Stimulated activated CD4-positive, alpha-beta T cell treated with anti-CD3 and anti-CD28 coated beads, TNF-alpha, amount 100 ng/mL, for 4 hours (primary cell): ENCODE data around the gene ATAD1.
A peak's percentile ranks its signal among the peaks of the same experiment; 100 is the strongest.
"Not testable (repeated sequence)": the region's sequence is repeated elsewhere in the genome, so short reads cannot be mapped to it uniquely, and the experiment has no call there.

Experiments used
- DNase-seq, 3 experiments: peaks; one replicate each; pipeline ENCODE4 v3.0.0-alpha.2; 2020; ENCODE audit warnings: low read depth in 3 of 3

Gene ATAD1

DNA sequence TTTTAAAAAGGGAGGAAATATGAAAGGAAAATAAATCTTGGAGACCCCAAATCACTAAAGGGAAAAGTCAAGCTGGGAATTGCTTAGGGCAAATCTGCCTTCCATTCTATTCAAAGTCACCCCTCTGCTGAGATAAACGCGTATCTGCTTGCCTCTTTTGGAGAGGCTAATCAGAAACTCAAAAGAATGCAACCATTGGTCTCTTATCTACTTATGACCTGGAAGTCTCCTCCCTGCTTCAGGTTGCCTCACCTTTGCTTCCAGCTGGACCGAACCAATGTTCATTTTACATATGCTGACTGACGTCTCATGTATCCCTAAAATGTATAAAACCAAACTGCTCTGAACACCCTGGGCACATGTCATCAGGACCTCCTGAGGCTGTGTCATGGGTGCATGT is 14.7 kb downstream of the ATAD1 start:
- DNase-seq = no peak

DNA sequence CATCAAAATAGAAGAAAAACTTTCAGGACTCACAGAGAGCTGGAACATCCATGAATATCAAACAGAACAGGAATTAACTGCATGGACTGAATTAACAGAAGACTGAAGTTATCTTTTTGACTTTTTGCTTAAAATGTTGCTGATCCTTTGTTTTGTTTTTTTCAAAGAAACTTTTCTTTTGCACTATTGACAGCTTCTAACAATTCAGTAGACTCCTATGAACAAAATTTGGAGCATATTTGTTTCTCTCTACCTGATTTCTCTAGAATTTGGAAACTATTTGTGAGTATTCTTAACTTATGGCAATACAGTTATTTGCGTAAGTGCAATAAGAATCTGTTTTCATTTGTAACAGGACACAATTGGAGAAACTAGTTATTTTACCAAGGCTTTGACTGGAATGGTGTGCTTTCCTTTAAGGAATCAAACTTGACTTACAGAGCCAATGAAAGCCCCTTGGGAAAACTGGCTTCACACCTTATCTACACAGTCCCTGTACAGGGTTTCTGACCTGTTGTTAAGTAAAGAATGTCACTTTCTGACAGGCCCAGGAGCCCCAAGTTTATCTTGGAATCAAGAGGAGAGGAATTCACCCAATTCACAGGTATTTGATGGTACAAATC is 16.1 kb downstream of the ATAD1 start:
- DNase-seq = not testable (repeated sequence)

DNA sequence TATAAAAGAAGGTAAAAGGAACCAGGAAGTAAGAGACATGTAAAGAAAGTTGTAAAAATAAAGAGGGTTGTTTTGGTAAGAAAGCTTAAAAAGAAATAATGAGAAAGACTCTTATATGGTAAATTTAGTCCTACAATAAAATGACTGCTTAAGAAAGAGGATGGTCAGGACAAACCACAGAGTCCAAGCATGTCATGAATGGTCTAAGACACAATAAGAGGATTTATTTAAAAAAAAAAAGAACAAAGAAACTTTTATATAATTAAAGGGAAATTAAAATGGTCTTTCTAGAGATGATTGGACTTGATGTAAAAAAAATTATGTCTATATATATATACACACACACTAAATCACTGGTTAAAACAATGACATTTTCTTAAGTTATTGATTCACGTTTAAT is 18.2 kb downstream of the ATAD1 start:
- DNase-seq = no peak

DNA sequence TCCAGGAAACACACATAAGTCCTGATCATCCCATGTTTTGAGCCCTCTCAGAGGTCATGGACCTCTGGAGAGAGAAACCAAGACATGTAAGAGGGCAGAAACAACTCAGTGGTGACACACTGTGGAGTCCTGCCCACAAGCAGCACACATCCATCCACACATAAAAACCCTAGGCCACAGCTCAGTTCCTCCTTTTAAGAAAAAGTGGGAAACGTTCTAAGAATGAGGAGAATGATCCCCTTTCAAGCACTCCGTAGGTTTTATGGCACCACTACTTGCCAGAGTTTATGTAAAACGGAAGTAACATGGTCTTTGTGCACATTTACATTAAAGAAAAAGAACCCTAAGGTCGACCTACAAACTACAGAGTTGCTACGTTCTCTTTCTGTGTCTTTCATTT is 19.9 kb downstream of the ATAD1 start:
- no peak for DNase-seq

DNA sequence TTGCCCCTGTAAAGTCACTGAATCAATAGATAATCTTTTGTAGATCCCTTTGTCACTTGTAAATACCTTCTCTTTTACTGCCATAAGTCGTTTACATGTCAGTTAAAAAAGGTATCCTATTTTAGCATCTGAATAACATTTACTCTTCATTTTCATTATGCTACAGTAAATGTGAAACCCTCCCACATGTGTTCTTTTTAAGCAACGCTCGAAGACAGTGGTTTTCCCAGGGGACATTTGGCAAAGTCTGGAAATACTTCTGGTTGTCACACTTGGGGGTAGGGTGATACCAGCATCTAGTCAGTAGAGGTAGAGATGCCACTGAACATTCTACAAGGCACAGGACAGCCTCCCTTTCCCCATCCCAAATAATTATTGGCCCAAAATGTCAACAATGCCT is 23.7 kb downstream of the ATAD1 start:
- DNase-seq = no peak

DNA sequence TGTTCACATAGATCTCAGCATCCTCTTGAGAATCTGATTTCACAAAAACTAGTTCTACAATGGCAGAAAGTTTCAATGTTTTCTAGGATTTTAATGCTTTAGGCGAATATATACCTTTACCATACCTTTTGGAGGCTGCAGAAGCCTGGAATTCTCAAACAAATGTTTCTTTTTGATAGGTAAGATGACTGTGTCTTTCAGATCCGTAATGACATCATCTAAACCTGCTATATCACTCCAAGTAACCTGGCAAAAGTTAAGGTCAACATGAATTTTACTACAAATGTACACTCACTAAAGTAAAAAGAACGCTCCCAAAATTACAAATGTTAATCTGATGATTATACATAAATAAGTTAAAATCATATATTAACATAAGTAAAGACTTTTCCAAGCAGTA is 27.8 kb downstream of the ATAD1 start:
- DNase-seq = no peak

DNA sequence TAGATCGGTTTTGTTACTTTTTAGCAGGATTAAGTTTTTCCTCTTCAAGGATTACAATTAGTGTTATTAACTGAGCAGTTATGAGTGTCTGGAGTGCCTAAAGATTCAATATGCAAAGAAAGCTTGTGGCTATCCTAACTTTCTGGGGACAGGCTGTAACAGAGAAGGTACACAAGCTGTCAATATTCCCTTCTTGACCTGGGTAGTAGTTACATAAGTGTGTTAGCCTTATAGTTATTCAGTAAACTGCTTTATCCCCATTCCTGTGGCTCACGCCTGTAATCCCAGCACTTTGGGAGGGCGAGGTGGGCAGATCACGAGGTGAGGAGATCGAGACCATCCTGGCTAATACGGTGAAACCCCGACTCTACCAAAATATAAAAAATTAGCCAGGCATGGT is 31.6 kb downstream of the ATAD1 start:
- DNase-seq = no peak

DNA sequence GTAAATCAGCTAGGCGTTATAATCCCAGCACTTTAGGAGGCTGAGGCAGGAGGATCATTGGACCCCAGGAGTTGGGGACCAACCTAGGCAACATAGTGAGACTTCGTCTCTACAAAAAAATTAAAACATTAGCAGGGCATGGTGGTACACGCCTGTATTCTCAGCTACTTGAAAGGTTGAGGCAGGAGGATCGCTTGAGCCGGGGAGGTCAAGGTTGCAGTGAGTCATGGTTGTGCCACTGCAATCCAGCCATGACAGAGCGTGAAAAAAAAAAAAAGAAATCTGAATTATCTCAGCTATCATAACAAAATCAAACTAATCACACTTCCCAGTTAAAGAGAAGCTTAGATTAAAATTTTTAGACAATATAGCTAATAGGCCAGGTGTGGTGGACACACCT is 35.3 kb downstream of the ATAD1 start:
- no peak for DNase-seq

DNA sequence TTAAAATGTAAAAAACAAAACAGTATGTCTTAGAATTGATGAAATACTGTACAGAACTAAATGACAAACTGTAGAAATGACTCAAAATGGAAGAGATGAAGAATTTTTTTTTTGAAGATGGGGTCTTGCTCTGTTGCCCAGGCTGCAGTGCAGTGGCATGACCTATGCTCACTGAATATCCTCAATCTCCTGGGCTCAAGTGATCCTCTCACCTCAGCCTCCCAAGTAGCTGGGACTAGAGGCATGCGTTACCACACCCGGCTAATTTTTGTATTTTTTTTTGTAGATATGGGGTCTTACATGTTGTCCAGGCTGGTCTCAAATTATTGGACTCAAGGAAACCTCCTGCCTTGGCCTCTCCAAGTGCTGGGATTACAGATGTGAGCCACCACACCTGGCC is 36.5 kb downstream of the ATAD1 start:
- no peak for DNase-seq

DNA sequence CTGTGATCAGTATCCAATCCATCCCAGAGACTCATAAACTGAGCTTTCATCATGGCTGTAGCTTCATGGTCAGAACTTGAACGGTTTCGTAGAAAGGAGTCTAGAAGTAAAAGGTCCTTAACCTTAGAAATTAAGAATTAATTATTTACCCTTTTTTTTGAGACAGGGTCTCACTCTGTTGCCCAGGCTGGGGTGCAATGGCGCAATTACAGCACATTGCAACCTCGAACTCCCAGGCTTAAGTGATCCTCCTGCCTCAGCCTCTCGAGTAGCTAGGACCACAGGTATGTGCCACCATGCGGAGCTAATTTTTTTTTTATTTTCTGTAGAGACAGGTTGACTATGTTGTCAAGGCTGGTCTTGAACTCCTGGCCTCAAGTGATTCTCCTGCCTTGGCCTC is 41.7 kb downstream of the ATAD1 start:
- DNase-seq = no peak

DNA sequence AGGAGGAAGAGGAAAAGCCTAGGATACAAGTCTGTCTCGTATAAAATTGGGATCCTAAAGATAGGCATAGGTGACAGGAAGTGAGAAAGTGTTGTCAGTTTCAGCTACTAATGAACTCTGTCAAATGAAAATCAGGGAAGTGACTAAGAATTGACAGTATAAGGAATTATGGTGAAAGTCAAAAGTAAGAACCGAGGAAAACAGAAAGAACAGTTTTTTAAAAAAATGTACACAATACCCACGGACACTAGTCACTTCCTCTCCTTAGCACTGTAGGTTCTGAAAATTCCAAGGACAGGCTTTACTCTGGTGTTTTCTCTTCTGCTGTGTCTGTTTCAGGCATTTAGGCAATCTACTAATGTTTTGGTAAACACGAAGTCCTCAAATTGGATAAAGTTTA is 42.3 kb downstream of the ATAD1 start:
- DNase-seq = no peak

DNA sequence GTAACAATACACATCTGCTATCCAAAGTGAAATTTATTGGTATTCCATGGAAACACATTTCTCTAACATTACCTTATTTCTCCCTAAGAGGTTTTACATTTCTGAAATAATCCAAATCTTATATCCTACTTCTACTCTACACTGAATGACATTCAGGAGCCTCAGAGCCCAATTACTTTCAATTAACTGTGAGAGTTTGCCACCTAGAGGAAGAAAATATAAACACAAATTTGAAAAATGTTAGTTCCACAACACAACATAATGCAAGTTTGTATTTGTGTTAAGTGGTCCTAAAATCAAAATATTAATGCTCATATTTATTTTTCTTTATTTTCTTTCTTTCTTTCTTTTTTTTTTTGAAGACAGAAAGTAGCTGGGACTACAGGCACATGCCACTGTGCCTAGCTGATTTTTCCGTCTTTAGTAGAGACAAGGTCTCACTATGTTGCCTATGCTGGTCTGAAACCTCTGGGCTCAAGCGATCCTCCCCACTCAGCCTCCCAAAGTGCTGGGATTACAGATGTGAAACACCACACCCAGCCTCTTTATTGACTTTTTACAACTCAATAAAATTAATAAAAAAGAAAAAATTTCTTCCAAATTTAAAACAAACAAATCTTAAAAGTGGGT is 46.0 kb downstream of the ATAD1 start:
- DNase-seq = no peak

DNA sequence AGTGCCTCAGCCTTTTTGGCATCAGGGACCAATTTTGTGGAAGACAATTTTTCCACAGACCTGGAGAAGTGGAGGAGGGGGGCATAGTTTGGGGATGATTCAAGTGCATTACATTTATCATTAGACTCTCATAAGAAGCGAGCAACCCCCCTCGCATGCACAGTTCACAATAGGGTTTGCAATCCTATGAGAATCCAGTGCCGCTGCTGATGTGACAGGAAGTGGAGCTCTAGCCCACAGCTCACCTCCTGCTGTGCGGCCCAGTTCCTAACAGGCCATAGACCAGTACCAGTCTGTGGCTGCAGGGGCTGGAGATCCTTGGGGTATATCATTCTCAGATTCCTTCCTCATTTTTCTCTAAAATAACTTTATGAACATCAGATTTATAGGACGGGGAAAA is 50.8 kb downstream of the ATAD1 start:
- no peak for DNase-seq

DNA sequence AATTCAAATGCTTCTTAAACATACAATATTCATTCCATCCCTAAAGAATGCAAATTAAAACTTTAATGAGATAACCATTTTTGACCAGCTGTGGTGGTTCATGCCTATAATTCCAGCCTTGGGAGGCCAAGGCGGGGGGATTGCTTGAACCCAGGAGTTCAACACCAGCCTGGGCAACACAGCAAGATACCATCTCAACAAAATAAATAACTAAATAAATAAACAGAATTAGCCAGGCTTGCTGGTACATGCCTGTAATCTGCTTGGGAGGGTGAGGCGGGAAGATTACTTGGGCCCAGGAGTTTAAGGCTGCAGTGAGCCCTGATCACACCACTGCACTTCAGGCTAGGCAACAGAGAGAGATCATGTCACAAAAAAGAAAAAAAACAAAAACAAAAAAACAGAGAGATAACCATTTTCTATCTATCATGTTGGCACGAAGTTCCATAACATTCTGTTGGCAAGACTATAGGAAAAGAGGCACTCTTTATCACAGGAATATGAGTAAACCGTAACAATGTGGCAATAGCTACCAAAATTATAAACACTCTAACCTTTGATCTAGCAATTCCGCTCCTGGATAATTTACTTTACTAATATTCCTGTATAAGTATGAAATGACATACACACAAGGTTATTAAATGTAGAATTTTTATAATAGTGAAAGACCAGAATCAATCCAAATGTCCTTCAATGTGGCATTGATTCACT is 52.2 kb downstream of the ATAD1 start:
- no peak for DNase-seq

DNA sequence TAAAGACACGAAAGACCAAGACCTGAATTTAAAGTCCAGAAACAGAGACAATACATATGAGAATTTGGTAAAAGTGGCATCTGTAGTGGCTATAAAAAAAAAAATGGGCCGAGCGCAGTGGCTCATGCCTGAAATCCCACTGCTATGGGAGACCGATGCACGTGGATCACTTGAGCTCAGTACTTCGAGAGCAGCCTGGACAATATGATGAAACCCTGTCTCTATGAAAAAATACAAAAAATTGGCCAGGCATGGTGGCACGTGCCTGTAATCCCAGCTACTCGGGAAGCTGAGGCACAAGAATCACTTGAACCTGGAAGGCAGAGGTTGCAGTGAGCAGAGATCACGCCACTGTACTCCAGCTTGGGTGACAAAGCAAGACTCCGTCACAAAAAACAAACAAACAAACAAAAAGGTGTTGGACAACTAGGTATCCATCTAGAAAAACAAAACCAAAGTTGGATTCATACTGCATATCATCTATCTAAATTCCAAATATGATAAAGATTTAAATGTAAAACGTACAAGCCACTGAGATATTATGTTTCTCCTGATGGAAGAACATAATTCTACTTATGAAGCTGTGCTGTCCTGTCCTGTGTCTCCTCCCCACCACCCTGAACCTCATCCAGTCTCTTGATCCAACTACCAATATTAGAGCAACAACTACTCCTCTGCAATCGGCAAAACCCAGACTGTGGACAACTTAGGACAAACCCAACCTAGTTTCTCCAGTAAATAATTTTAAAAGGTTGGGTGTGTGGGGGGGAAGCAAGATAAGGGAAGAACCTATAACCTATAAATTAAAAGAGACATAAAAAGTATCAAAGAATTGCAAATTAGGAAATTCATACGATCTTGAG is 53.7 kb downstream of the ATAD1 start:
- DNase-seq = no peak

DNA sequence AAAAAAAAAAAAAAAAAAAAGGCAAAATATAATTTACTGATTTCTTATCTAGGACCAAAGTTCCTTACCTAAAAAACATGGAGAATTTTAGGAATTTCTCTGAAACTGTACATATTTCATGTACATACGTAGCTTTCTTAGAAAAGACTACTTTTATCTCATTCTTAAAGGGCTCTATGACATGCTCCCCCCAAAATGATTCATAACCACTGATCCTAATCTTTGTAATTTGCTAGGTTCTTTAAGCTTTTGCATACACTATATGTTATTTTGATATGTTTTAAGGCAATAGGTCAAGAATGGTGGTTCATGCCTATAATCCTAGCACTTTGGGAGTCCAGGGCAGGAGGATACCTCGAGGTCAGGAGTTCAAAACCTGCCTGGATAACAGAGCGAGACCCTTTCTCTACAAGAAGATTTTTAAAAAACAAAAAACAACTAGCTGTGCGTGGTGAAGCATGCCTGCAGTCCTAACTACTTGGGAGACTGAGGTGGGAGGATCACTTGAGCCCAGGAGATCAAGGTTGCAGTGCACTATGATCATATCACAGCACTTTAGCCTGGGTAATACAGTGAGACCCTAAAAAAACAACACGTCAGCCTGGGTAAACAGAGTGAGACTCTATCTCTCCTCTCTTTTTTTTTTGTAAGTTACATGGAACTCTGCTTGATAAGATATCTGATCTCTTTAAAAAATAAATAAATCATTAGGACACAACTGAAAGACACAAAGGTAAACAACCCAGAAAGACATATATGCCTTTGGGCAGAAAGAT is 54.8 kb downstream of the ATAD1 start:
- DNase-seq = no peak

DNA sequence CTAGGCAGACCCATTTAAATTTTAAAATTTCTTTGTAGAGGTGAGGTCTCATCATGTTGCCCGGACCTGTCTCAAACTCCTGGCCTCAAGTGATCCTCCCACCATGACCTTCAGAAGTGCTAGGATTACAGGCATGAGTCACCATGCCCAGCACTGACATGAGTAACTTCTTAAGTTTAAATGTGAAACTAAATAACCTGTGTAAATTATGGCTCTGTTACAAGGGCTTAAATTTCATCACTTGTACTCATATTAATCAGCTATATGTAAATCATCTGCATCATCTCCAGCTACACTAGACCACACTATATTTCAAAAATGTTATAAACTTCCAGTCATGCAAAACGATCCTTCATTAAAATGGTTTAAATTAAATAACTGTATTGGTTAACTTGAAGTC is 56.1 kb downstream of the ATAD1 start:
- peak in 1 of 3 experiments; percentile 5 for DNase-seq

DNA sequence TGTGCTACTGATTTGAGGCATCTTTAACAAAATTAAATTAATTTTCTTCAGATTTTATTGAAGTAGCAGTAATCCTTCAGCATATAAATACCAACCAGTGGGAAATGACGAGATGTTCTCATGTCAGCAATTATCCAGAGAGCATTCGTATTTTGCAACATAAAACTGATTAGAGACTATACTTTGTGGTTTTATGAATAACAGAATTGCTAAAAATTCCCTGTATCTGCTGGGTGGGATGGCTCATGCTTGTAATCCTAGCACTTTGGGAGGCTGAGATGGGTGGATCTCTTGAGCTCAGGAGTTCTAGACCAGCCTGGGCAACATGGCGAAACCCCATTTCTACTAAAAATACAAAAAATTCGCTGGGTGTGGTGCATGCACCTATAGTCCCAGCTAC is 56.9 kb downstream of the ATAD1 start:
- DNase-seq = no peak

DNA sequence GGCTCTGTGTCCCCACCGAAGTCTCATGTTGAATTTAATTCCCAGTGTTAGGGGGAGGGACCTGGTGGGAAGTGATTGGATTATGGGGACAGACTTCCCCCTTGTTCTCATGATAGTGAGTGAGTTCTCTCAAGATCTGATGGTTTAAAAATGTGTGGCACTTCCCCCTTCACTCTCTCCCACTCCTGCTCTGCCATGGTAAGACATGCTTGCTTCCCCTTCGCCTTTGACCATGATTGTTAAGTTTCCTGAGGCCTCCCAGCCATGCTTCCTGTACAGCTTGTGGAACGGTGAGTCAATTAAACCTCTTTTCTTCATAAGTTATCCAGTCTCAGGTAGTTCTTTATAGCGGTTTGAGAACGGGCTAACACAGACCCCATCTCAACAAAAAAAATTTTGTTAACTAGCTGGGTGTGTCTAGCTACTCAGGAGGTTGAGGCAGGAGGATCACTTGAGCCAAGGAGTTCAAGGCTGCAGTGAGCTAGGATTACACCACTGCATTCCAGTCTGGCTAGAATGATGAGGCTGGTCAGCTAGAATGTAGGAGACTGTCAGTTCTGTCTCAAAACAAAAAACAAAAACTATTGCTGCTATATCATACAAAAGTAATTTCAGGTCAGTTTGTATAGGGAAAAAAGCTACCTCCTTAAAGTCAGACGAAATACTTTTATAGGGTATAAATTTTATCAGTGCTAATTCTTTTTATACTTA is 57.7 kb downstream of the ATAD1 start:
- DNase-seq = no peak

DNA sequence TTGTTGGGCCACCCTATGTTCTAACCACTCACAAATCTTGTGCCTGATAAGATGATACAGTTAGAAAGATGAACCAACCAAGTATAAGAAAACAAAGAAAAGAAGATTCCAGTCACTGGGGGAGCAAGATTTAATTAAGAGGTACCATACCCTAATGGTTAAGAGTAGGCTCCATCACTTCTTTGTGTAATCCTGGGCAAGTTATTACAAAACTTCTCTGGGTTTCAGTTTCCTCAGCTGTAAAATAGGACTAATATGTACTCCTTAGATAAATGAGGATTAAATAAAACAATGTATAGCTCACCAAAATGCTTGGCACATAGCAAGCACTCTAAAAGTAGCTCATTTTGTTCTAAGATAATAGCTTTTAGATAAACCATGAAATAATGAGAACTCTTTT is 58.5 kb downstream of the ATAD1 start:
- DNase-seq = no peak

DNA sequence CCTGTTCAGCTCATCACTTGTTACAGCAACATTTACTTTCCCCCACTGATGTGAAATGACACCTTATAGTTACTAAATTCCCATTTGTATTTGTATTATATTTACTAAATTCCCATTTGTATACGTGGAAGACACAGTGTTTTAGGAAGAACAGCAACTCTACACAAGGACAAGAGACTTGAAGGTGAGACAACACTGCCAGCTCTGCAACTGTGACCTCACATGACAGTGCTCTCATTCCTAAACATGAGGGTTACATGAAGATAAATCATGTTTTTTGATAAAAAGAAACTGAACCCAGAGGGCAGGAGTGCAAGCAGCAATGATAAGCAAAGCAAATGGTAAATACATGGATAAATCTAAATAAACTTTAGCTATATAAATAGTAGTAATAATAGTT is 60.3 kb downstream of the ATAD1 start:
- DNase-seq = no peak
